Measurements from ENCODE around the gene NR1D1. TPM values are rescaled to one million over a fixed set of nuclear protein-coding genes. Genes with fewer than 3 reads are reported as not detected.

NR1D1 gene
- total and polyA plus RNA-seq, 2 of the 8 experiments (the other 6 are each of a cell fraction or from before 2014, with no cell fraction given): 1.5 to 4.6 TPM

- 95% methylated on average over 7 of the region's 7 CpGs; no CpG with 5 or more reads in 1 of the 2 experiments for WGBS, 2 experiments (ENCODE audit: extremely low coverage in 1 of 2, insufficient coverage in 1 of 2, insufficient read length in 1 of 2, insufficient replicate concordance in 2 of 2, low coverage in 1 of 2, low lambda C conversion rate in 2 of 2, missing lambda C conversion rate in 1 of 2)
- Histone ChIP-seq H2AFZ (ENCODE audit: low read length) (no peak overlapping the region), H3K4me1 (replicated peaks in 1 of 4; ENCODE audit: control insufficient read depth in 3 of 4, insufficient read depth in 4 of 4, low read length in 3 of 4) (peaks cover 33 to 69% (median 52%) of the 10 kb centered on the region in 4 experiments), H4K91ac (replicated peaks; ENCODE audit: insufficient read length, low read length) (peak overlapping the region; percentile 14), H3K23me2 (ENCODE audit: low read depth, low read length) (peaks cover 10% of the 10 kb centered on the region), H3K9me3 (ENCODE audit: insufficient read depth in 2 of 2, low read depth in 1 of 2, low read length in 1 of 2) (no peaks in the 10 kb centered on the region), H3K4me3 (ENCODE audit: extremely low read depth in 1 of 4, insufficient read depth in 2 of 4, low read depth in 3 of 4, low read length in 4 of 4) (no peak overlapping the region), H3K9ac (replicated peaks in 1 of 4; ENCODE audit: extremely low read depth in 1 of 4, low read depth in 3 of 4, low read length in 3 of 4) (no peak overlapping the region), H3K79me1 (ENCODE audit: low read depth, low read length) (peaks cover 10% of the 10 kb centered on the region; the same call in 1 of the 2 replicates), H3K79me2 (ENCODE audit: control insufficient read depth in 1 of 2, insufficient read depth in 2 of 2, low read length in 2 of 2) (no peaks in the 10 kb centered on the region), H2BK20ac (ENCODE audit: low read length) (no peak overlapping the region), H3K27ac (ENCODE audit: low read depth, low read length) (no peak overlapping the region), H3K56ac (replicated peaks; ENCODE audit: insufficient read length, low read depth, low read length) (no peak overlapping the region), H3K23ac (ENCODE audit: insufficient read length) (no peak overlapping the region), H2BK120ac (replicated peaks; ENCODE audit: low read depth, low read length) (no peak overlapping the region), H2BK12ac (ENCODE audit: low read depth, low read length) (0 out of 2 replicates have a peak overlapping the region, but pooled peaks have one; percentile 21), H3K4me2 (ENCODE audit: insufficient read depth in 1 of 2, low read depth in 2 of 2, low read length in 2 of 2) (no peak overlapping the region; a peak in 1 of 4 replicates), H4K5ac (ENCODE audit: insufficient read length, low read depth, low read length) (no peak overlapping the region), H3K4ac (replicated peaks; ENCODE audit: insufficient read length, low read depth, low read length) (no peak overlapping the region), H4K20me1 (replicated peaks in 1 of 2; ENCODE audit: control insufficient read depth in 1 of 2, insufficient read depth in 2 of 2, low read length in 2 of 2) (peaks cover 0 to 9% of the 10 kb centered on the region in 2 experiments), H4K8ac (ENCODE audit: extremely low read depth, insufficient read depth, low read length) (no peak overlapping the region), H3K36me3 (ENCODE audit: control insufficient read depth in 2 of 4, insufficient read depth in 4 of 4, low read length in 3 of 4) (no peaks in the 10 kb centered on the region), H3K18ac (ENCODE audit: extremely low read depth, low read length) (0 out of 2 replicates have a peak overlapping the region, but pooled peaks have one; percentile 7), H2BK5ac (ENCODE audit: low read depth, low read length) (0 out of 2 replicates have a peak overlapping the region, but pooled peaks have one; percentile 73), H2AK5ac (ENCODE audit: low read depth, low read length) (peak overlapping the region; percentile 83; the same call in 1 of the 2 replicates), H2BK15ac (ENCODE audit: low read length) (no peak overlapping the region; the same call in 1 of the 2 replicates), H3K14ac (ENCODE audit: insufficient read length) (no peak overlapping the region), H3K27me3 (replicated peaks in 1 of 4; ENCODE audit: control insufficient read depth in 3 of 4, extremely low read depth in 1 of 4, insufficient read depth in 3 of 4, low read length in 3 of 4) (peaks cover 0 to 10% (median 7%) of the 10 kb centered on the region in 4 experiments; a peak in 6 of 7 replicates)
- POLR2A ChIA-PET (ENCODE audit: partially characterized antibody): interaction anchor here (1.8 to 5.8 kb wide), 2 partner anchors 8 to 13 kb away, joined by 5 to 34 read pairs; partner anchors contain the start of gene MED24
- DNase-seq (ENCODE audit: low read depth in 1 of 2, low spot score in 2 of 2) (no peak), FAIRE-seq (no peak)
- CTCF ChIA-PET (ENCODE audit: partially characterized antibody): interaction anchor here (1.7 to 38.4 kb wide), 6 partner anchors 8 to 54 kb away, joined by 4 to 876 read pairs (median 279); partner anchors contain the start of genes MED24 and THRA
- TF ChIP-seq CTBP2 (IDR thresholded peaks at IDR 0.05; ENCODE audit: borderline replicate concordance, insufficient read depth, insufficient read length, low read length) (no peak), RFX5 (IDR thresholded peaks at IDR 0.05; ENCODE audit: borderline replicate concordance, low read depth, low read length) (no peak), FOSL1 (IDR thresholded peaks at IDR 0.05; ENCODE audit: insufficient read depth, low read depth, low read length) (no peak), EGR1 (IDR thresholded peaks at IDR 0.05; ENCODE audit: borderline replicate concordance, low read depth, low read length) (no peak), TAF7 (optimal IDR thresholded peaks at IDR 0.05; ENCODE audit: borderline replicate concordance, low read depth, low read length) (no peak), SP4 (IDR thresholded peaks at IDR 0.05; ENCODE audit: low read length) (no peak), POLR2AphosphoS5 (IDR thresholded peaks at IDR 0.05; ENCODE audit: low read depth, low read length) (no peak), NANOG (IDR thresholded peaks at IDR 0.05; ENCODE audit: insufficient read depth, low read depth, low read length, poor library complexity, severe bottlenecking) (no peak), EP300 (IDR thresholded peaks at IDR 0.05; ENCODE audit: borderline replicate concordance in 1 of 2, low read depth in 2 of 2, low read length in 2 of 2) (no peak), TEAD4 (IDR thresholded peaks at IDR 0.05; ENCODE audit: low read depth, low read length) (no peak), JUN (IDR thresholded peaks at IDR 0.05; ENCODE audit: low read depth, low read length) (no peak), RAD21 (IDR thresholded peaks at IDR 0.05 in 1 of 2, conservative IDR thresholded peaks at IDR 0.05 in 1 of 2; ENCODE audit: low read depth in 2 of 2, low read length in 2 of 2) (no peak)
These were observed 32.7 kb downstream of the NR1D1 start for GRCh38 chr17:40067710-40068109.

Data from H1 (cell line).